Measurements from ENCODE around the gene SSBP3.

The SSBP3 gene

GRCh38 chr1:54260810-54261209 is 145.4 kb downstream of the SSBP3 start:
- FAIRE-seq: no peak

GRCh38 chr1:54259546-54260140 is 146.6 kb downstream of the SSBP3 start:
- no peak for FAIRE-seq

- FAIRE-seq: no peak
Measured at GRCh38 chr1:54257876-54258275, 148.3 kb downstream of the SSBP3 start.

GRCh38 chr1:54257346-54257620 is 148.9 kb downstream of the SSBP3 start:
- FAIRE-seq: no peak

GRCh38 chr1:54256522-54257345 is 149.5 kb downstream of the SSBP3 start:
- FAIRE-seq: no peak

GRCh38 chr1:54255026-54255702 is 151.0 kb downstream of the SSBP3 start:
- FAIRE-seq: no peak

GRCh38 chr1:54254055-54254454 is 152.1 kb downstream of the SSBP3 start:
- FAIRE-seq: no peak

- no peak for FAIRE-seq
Measured at GRCh38 chr1:54253480-54253879, 152.7 kb downstream of the SSBP3 start.

GRCh38 chr1:54252371-54252936 is 153.7 kb downstream of the SSBP3 start:
- no peak for FAIRE-seq

- no peak for FAIRE-seq
Measured at GRCh38 chr1:54250670-54251069, 155.5 kb downstream of the SSBP3 start.

- no peak for FAIRE-seq
Measured at GRCh38 chr1:54249819-54250435, 156.3 kb downstream of the SSBP3 start.

- no peak for FAIRE-seq
Measured at GRCh38 chr1:54248966-54249365, 157.2 kb downstream of the SSBP3 start.

GRCh38 chr1:54247863-54248515 is 158.2 kb downstream of the SSBP3 start:
- no peak for FAIRE-seq

GRCh38 chr1:54246116-54246721 is 160.0 kb downstream of the SSBP3 start:
- no peak for FAIRE-seq

- no peak for FAIRE-seq
Measured at GRCh38 chr1:54245501-54245900, 160.7 kb downstream of the SSBP3 start.

GRCh38 chr1:54244655-54245054 is 161.5 kb downstream of the SSBP3 start:
- FAIRE-seq: no peak

- FAIRE-seq: no peak
Measured at GRCh38 chr1:54243022-54243421, 163.2 kb downstream of the SSBP3 start.

- FAIRE-seq: no peak
Measured at GRCh38 chr1:54241364-54241763, 164.8 kb downstream of the SSBP3 start.

GRCh38 chr1:54240741-54241335 is 165.4 kb downstream of the SSBP3 start:
- no peak for FAIRE-seq

- FAIRE-seq: no peak
Measured at GRCh38 chr1:54239631-54240031, 166.6 kb downstream of the SSBP3 start.

GRCh38 chr1:54239035-54239383 is 167.2 kb downstream of the SSBP3 start:
- FAIRE-seq: no peak
